ENCODE measurements around the gene NDFIP1.

- no peak for TF ChIP-seq CTCF (conservative IDR thresholded peaks at IDR 0.05 in 1 of 2, IDR thresholded peaks at IDR 0.05 in 1 of 2; ENCODE audit: low read depth in 1 of 2, low read length in 2 of 2)
- TF ChIP-seq EZH2 (IDR thresholded peaks at IDR 0.05; ENCODE audit: low read length, missing control alignments) = no peak
Observed at GRCh38 chr5:142150431-142150830, 41.9 kb downstream of the NDFIP1 start.
